HEK293 (cell line): ENCODE measurements around the gene VGLL2.

ENCODE experiments used
- CTCF ChIP-seq: fragments of 450-650 bp; formaldehyde crosslinking; IDR thresholded peaks from 2 replicates; pipeline ENCODE4 v1.5.1; 2016; ENCODE audit warnings: missing biosample characterization, missing genetic modification characterization
- HIC1 ChIP-seq: fragments of 450-650 bp; formaldehyde crosslinking; IDR thresholded peaks from 2 replicates; pipeline ENCODE4 v1.5.1; 2016; ENCODE audit warnings: missing biosample characterization, missing genetic modification characterization
- KLF9 ChIP-seq: fragments of 450-650 bp; formaldehyde crosslinking; IDR thresholded peaks from 2 replicates; pipeline ENCODE4 v1.5.1; 2016; ENCODE audit warnings: missing biosample characterization, missing genetic modification characterization, low read depth
- PATZ1 ChIP-seq: fragments of 450-650 bp; formaldehyde crosslinking; IDR thresholded peaks from 2 replicates; pipeline ENCODE4 v1.5.1; 2016; ENCODE audit warnings: missing biosample characterization, missing genetic modification characterization
- RBAK ChIP-seq: fragments of 450-650 bp; formaldehyde crosslinking; IDR thresholded peaks from 2 replicates; pipeline ENCODE4 v1.5.1; 2016; ENCODE audit warnings: missing biosample characterization, missing genetic modification characterization
- REST ChIP-seq: fragments of 450-650 bp; formaldehyde crosslinking; IDR thresholded peaks from 2 replicates; pipeline ENCODE4 v1.5.1; 2016; ENCODE audit warnings: missing biosample characterization, missing genetic modification characterization
- SCRT1 ChIP-seq: fragments of 450-650 bp; formaldehyde crosslinking; IDR thresholded peaks from 2 replicates; pipeline ENCODE4 v1.5.1; 2016; ENCODE audit warnings: missing biosample characterization, missing genetic modification characterization, borderline replicate concordance
- SP2 ChIP-seq: fragments of 450-650 bp; formaldehyde crosslinking; IDR thresholded peaks from 2 replicates; pipeline ENCODE4 v1.5.1; 2016; ENCODE audit warnings: missing biosample characterization, missing genetic modification characterization
- ZBTB26 ChIP-seq: fragments of 450-650 bp; formaldehyde crosslinking; optimal IDR thresholded peaks from 2 replicates; pipeline ENCODE3; 2016; ENCODE audit warnings: missing biosample characterization, mild to moderate bottlenecking, missing genetic modification characterization
- ZEB2 ChIP-seq: fragments of 450-650 bp; formaldehyde crosslinking; IDR thresholded peaks from 2 replicates; pipeline ENCODE4 v1.5.1; 2016; ENCODE audit warnings: missing biosample characterization, missing genetic modification characterization
- ZNF133 ChIP-seq: fragments of 450-650 bp; formaldehyde crosslinking; IDR thresholded peaks from 2 replicates; pipeline ENCODE4 v1.5.1; 2016; ENCODE audit warnings: missing biosample characterization, missing genetic modification characterization
- ZNF2 ChIP-seq: fragments of 450-650 bp; formaldehyde crosslinking; IDR thresholded peaks from 2 replicates; pipeline ENCODE4 v1.5.1; 2016; ENCODE audit warnings: missing biosample characterization, missing genetic modification characterization
- ZNF26 ChIP-seq: fragments of 450-650 bp; formaldehyde crosslinking; IDR thresholded peaks from 2 replicates; pipeline ENCODE4 v1.5.1; 2016; ENCODE audit warnings: missing biosample characterization, missing genetic modification characterization
- ZNF324 ChIP-seq: fragments of 450-650 bp; formaldehyde crosslinking; IDR thresholded peaks from 2 replicates; pipeline ENCODE4 v1.5.1; 2016; ENCODE audit warnings: missing biosample characterization, missing genetic modification characterization
- ZNF48 ChIP-seq: fragments of 450-650 bp; formaldehyde crosslinking; IDR thresholded peaks from 2 replicates; pipeline ENCODE4 v1.5.1; 2016; ENCODE audit warnings: missing biosample characterization, missing genetic modification characterization
- ZNF510 ChIP-seq: fragments of 450-650 bp; formaldehyde crosslinking; IDR thresholded peaks from 2 replicates; pipeline ENCODE4 v1.5.1; 2018; ENCODE audit warnings: mild to moderate bottlenecking, missing genetic modification characterization, missing biosample characterization; ENCODE audit not compliant: insufficient replicate concordance
- ZNF600 ChIP-seq: fragments of 450-650 bp; formaldehyde crosslinking; IDR thresholded peaks from 2 replicates; pipeline ENCODE4 v1.5.1; 2016; ENCODE audit warnings: missing biosample characterization, missing genetic modification characterization
- ZNF704 ChIP-seq: fragments of 450-650 bp; formaldehyde crosslinking; IDR thresholded peaks from 2 replicates; pipeline ENCODE4 v1.5.1; 2016; ENCODE audit warnings: missing biosample characterization, missing genetic modification characterization
- ZNF747 ChIP-seq: fragments of 450-650 bp; formaldehyde crosslinking; IDR thresholded peaks from 2 replicates; pipeline ENCODE4 v1.5.1; 2016; ENCODE audit warnings: missing biosample characterization, missing genetic modification characterization
- ZNF76 ChIP-seq: fragments of 450-650 bp; formaldehyde crosslinking; IDR thresholded peaks from 2 replicates; pipeline ENCODE4; 2016; ENCODE audit warnings: low read depth, missing biosample characterization, missing genetic modification characterization, borderline replicate concordance
- ZNF777 ChIP-seq: fragments of 450-650 bp; formaldehyde crosslinking; IDR thresholded peaks from 2 replicates; pipeline ENCODE4 v1.5.1; 2017; ENCODE audit warnings: missing biosample characterization, missing genetic modification characterization, borderline replicate concordance
- ZSCAN18 ChIP-seq: fragments of 450-650 bp; formaldehyde crosslinking; IDR thresholded peaks from 2 replicates; pipeline ENCODE4 v1.5.1; 2016; ENCODE audit warnings: missing biosample characterization, missing genetic modification characterization

The VGLL2 gene

GRCh38 chr6:117265410-117266256 lies at the start of gene VGLL2 (continued):
- TF ChIP-seq ZNF704 (tag by site-specific recombination) (no peak), REST (0 out of 2 replicates have a peak, but pooled peaks have one; percentile 36), ZNF133 (tag by site-specific recombination) (no peak), ZNF600 (peak; percentile 91), ZNF2 (tag by site-specific recombination) (0 out of 2 replicates have a peak, but pooled peaks have one; percentile 30), HIC1 (tag by site-specific recombination) (no peak), ZBTB26 (tag by site-specific recombination) (peak; percentile 94), ZNF747 (tag by site-specific recombination) (no peak), ZSCAN18 (no peak), ZNF48 (tag by site-specific recombination) (no peak), ZEB2 (tag by site-specific recombination) (peak; percentile 65), ZNF777 (0 out of 2 replicates have a peak, but pooled peaks have one; percentile 38), RBAK (no peak), SP2 (tag by site-specific recombination) (peak; percentile 15; the same call in 1 of the 2 replicates), ZNF26 (tag by site-specific recombination) (no peak), ZNF324 (tag by site-specific recombination) (no peak), KLF9 (tag by site-specific recombination) (no peak), CTCF (tag by site-specific recombination) (peak; percentile 37; the same call in 1 of the 2 replicates), SCRT1 (tag by site-specific recombination) (no peak), ZNF76 (tag by site-specific recombination) (0 out of 2 replicates have a peak, but pooled peaks have one; percentile 27), PATZ1 (tag by site-specific recombination) (peak; percentile 49), ZNF510 (tag by site-specific recombination) (no peak)
